Sigmoid colon (tissue), 3 donors: ENCODE measurements around the gene HTT.

Source experiments
- POLR2A ChIP-seq, 2 donors: fragments of 450-650 bp; IDR thresholded peaks; one replicate each; pipeline ENCODE4 v1.6.1; 2016; ENCODE audit warnings: antibody characterized with exemption in 2 of 2, mild to moderate bottlenecking in 2 of 2, moderate library complexity in 2 of 2
- TF ChIP-seq, protein P1 (sequence below), 4 experiments: fragments of 450-650 bp in 3 of 4; fragments of 200-600 bp in 1 of 4; IDR thresholded peaks; one replicate each; pipeline ENCODE4 v1.5.1; 2016 to 2019; ENCODE audit warnings: antibody characterized with exemption in 4 of 4, mild to moderate bottlenecking in 3 of 4, moderate library complexity in 2 of 4

DNA sequence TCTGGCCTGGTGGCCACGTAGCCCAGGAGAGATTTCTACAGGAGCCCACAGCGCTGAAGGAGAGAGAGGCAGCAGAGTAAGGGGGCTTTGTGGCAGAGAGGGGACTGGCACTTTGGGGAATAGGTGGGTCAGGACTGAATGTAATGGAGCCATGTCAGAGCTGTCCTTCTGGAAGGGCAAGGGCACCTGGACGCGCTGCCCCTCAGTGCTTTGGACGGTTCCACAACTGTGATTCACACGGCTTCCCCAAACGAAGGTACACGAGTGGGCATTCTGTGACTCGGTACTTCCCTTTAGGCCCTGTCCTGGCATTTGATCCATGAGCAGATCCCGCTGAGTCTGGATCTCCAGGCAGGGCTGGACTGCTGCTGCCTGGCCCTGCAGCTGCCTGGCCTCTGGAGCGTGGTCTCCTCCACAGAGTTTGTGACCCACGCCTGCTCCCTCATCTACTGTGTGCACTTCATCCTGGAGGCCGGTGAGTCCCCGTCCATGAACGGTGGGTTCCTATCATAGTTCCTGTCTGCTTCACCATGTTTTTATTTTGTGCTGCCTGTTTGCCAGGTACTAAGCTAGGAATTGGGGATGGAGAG is 139.3 kb downstream of the HTT start:
- no peak for TF ChIP-seq POLR2A (IDR thresholded peaks at IDR 0.05)
- TF ChIP-seq, protein P1, sequence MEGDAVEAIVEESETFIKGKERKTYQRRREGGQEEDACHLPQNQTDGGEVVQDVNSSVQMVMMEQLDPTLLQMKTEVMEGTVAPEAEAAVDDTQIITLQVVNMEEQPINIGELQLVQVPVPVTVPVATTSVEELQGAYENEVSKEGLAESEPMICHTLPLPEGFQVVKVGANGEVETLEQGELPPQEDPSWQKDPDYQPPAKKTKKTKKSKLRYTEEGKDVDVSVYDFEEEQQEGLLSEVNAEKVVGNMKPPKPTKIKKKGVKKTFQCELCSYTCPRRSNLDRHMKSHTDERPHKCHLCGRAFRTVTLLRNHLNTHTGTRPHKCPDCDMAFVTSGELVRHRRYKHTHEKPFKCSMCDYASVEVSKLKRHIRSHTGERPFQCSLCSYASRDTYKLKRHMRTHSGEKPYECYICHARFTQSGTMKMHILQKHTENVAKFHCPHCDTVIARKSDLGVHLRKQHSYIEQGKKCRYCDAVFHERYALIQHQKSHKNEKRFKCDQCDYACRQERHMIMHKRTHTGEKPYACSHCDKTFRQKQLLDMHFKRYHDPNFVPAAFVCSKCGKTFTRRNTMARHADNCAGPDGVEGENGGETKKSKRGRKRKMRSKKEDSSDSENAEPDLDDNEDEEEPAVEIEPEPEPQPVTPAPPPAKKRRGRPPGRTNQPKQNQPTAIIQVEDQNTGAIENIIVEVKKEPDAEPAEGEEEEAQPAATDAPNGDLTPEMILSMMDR (IDR thresholded peaks at IDR 0.05): no peak
